NCI-H1436 treated with DMSO at 0.1 percent for 48 hours (cell line): ENCODE data around the gene AUTS2.

Source experiments
- DNase-seq: peaks from one replicate; lab custom pipeline; 2025; lab: John Stamatoyannopoulos, UW

Gene AUTS2

GRCh38 chr7:69789563-69789962 lies 191.3 kb downstream of the AUTS2 start:
- DNase-seq, result no peak

- DNase-seq, result peak; percentile 25
Observed at GRCh38 chr7:69790977-69791724, 192.9 kb downstream of the AUTS2 start.

- DNase-seq, result no peak
Observed at GRCh38 chr7:69791739-69792138, 193.5 kb downstream of the AUTS2 start.

- no peak for DNase-seq
Observed at GRCh38 chr7:69795932-69796331, 197.7 kb downstream of the AUTS2 start.

GRCh38 chr7:69796416-69796815 lies 198.1 kb downstream of the AUTS2 start:
- no peak for DNase-seq

GRCh38 chr7:69799048-69799697 lies 200.9 kb downstream of the AUTS2 start:
- DNase-seq, result no peak

- no peak for DNase-seq
Observed at GRCh38 chr7:69799990-69800389, 201.7 kb downstream of the AUTS2 start.

- no peak for DNase-seq
Observed at GRCh38 chr7:69800495-69800894, 202.2 kb downstream of the AUTS2 start.

- no peak for DNase-seq
Observed at GRCh38 chr7:69801729-69802682, 203.7 kb downstream of the AUTS2 start.

- no peak for DNase-seq
Observed at GRCh38 chr7:69803699-69804516, 205.6 kb downstream of the AUTS2 start.

- DNase-seq, result no peak
Observed at GRCh38 chr7:69804962-69805361, 206.7 kb downstream of the AUTS2 start.

GRCh38 chr7:69808391-69808790 lies 210.1 kb downstream of the AUTS2 start:
- no peak for DNase-seq

- no peak for DNase-seq
Observed at GRCh38 chr7:69811476-69812308, 213.4 kb downstream of the AUTS2 start.

GRCh38 chr7:69812756-69813155 lies 214.5 kb downstream of the AUTS2 start:
- DNase-seq, result no peak

- DNase-seq, result no peak
Observed at GRCh38 chr7:69813637-69814240, 215.5 kb downstream of the AUTS2 start.

GRCh38 chr7:69814421-69814962 lies 216.2 kb downstream of the AUTS2 start:
- no peak for DNase-seq

GRCh38 chr7:69816501-69816900 lies 218.2 kb downstream of the AUTS2 start:
- DNase-seq, result no peak

- no peak for DNase-seq
Observed at GRCh38 chr7:69817121-69817520, 218.8 kb downstream of the AUTS2 start.

- no peak for DNase-seq
Observed at GRCh38 chr7:69817841-69818635, 219.8 kb downstream of the AUTS2 start.
